Sigmoid colon (tissue), 4 donors: ENCODE results near the gene ADM.

Experiments used
- POLR2AphosphoS5 ChIP-seq, 4 donors: sonication (generic); formaldehyde crosslinking; IDR thresholded peaks; one replicate each; pipeline ENCODE4 v1.6.1; 2017; ENCODE audit warnings: antibody characterized with exemption in 4 of 4
- TF ChIP-seq, protein P1 (sequence below), 4 experiments: fragments of 450-650 bp in 3 of 4; fragments of 200-600 bp in 1 of 4; IDR thresholded peaks; one replicate each; pipeline ENCODE4 v1.5.1; 2016 to 2019; ENCODE audit warnings: antibody characterized with exemption in 4 of 4, mild to moderate bottlenecking in 3 of 4, moderate library complexity in 2 of 4

DNA sequence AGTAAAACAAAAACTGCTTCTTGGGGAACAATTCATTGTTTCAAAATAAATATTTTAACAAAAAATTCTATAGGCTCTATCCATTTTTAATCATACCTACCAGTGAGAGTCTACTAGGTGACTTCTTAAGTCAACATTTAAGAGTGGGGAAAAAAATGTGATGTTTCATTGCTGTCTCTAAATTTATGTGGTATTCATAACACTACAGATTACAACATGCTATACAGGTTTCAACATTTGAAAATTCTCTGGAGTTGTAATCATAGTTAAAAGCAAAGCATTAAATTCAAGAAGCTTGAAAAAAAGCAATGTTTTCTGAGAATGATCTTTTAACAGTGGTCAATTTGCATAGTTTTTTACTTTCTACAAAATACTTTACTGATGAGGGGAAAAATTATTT, 29.2 kb upstream of the ADM start:
- TF ChIP-seq, protein P1, sequence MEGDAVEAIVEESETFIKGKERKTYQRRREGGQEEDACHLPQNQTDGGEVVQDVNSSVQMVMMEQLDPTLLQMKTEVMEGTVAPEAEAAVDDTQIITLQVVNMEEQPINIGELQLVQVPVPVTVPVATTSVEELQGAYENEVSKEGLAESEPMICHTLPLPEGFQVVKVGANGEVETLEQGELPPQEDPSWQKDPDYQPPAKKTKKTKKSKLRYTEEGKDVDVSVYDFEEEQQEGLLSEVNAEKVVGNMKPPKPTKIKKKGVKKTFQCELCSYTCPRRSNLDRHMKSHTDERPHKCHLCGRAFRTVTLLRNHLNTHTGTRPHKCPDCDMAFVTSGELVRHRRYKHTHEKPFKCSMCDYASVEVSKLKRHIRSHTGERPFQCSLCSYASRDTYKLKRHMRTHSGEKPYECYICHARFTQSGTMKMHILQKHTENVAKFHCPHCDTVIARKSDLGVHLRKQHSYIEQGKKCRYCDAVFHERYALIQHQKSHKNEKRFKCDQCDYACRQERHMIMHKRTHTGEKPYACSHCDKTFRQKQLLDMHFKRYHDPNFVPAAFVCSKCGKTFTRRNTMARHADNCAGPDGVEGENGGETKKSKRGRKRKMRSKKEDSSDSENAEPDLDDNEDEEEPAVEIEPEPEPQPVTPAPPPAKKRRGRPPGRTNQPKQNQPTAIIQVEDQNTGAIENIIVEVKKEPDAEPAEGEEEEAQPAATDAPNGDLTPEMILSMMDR (IDR thresholded peaks at IDR 0.05) = no peak
- no peak for TF ChIP-seq POLR2AphosphoS5 (IDR thresholded peaks at IDR 0.05)
